22Rv1 (cell line): ENCODE measurements around the gene CFAP119.

Experiments
- H3K27ac ChIP-seq: fragments of 450-650 bp; 2 replicates; pipeline ENCODE4 v1.5.1; 2017
- CTCF ChIP-seq: fragments of 450-650 bp; IDR thresholded peaks from 2 replicates; pipeline ENCODE4 v1.5.1; 2017; ENCODE audit warnings: mild to moderate bottlenecking
- ZFX ChIP-seq: fragments of 450-650 bp; IDR thresholded peaks from 2 replicates; pipeline ENCODE4 v1.6.1; 2017; ENCODE audit warnings: antibody characterized with exemption, borderline replicate concordance

CFAP119 gene

GRCh38 chr16:30779596-30779995 is 17.7 kb upstream of the CFAP119 start:
- TF ChIP-seq CTCF (no peak), ZFX (no peak)
- H3K27ac ChIP-seq = no peak overlapping the region

- TF ChIP-seq ZFX (no peak), CTCF (no peak)
- H3K27ac ChIP-seq = peak overlapping the region; percentile 94
Measured at GRCh38 chr16:30778549-30779244, 16.8 kb upstream of the CFAP119 start.

DNA sequence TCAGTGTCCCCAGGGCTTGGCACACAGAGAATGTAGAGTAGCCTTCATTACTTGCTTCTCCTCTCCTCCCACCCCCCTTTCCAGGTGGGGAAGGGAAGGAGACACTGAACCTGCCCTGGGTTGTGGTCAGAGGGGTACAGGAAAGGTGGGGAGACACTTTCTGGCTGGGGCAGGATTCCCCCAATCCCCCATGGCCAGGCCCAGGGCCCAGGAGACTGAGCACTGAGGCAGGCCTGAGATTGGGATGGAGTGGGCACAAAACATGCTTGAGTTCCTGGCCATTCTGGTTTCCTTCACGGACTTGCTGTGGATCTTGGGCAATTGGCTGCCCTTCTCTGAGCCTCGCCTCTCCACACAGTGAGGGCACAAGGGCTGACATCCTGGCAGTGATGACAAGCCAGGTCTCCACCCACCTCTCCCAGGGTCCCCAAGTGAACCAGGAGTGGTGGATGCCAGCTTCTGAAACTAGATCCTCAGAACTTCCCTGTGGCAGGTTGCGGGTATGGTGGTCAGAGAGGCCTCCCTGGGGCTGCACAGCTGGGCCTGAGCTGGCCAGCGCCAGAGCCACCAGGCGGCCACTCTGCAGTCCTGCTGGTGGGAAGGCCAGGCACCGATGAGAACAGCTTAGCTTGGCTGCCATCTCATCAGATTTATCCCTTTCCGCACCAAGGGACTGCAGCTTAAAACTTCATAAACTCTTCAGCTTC is 15.9 kb upstream of the CFAP119 start:
- TF ChIP-seq ZFX (no peak), CTCF (no peak)
- peak overlapping the region; percentile 94 for H3K27ac ChIP-seq

GRCh38 chr16:30775392-30776188 is 13.7 kb upstream of the CFAP119 start:
- no peak for TF ChIP-seq CTCF
- H3K27ac ChIP-seq = peak overlapping the region; percentile 94

DNA sequence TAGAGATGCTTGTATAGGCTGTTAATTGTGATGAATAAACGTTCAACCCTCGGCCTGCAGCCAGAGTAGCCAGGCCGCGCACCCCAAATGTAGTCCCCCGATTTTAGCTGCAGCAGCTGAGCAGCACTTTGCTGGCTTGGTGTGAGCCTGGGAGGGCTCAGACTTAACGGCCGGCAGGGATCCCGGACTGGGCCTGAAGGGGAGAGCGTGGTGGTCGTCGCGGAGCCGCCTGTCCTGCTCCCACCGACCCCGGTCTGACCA is 13.2 kb upstream of the CFAP119 start:
- no peak for TF ChIP-seq CTCF
- no peak for TF ChIP-seq ZFX
- peak overlapping the region; percentile 94 for H3K27ac ChIP-seq

- H3K27ac ChIP-seq = peak overlapping the region; percentile 94
- TF ChIP-seq ZFX (no peak), CTCF (no peak)
Measured at GRCh38 chr16:30774367-30775130, 12.7 kb upstream of the CFAP119 start.
